ENCODE data around the gene TCP10L.
"Not testable (repeated sequence)": the region's sequence is repeated elsewhere in the genome, so short reads cannot be mapped to it uniquely, and the experiment has no call there.

The TCP10L gene

DNA sequence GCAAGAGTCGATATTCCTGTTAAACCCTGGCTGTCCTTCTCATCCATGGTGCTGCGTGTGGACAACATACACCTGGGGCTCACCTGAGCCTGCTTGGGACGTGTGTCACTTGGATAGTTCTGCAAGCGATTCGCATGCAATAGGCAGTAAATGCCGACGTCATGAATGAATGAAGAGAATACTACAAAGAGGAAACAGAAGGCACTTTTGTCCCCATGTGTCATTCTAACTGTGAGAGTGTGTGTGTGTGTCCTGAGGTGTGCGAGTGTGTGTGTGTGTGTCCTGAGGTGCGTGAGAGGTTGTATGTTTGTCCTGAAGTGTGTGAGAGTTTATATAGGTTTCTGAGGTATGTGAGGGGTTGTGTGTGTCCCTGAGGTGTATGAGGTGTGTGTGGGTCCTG is 647 bp upstream of the TCP10L start:
- no peak for DNase-seq

DNA sequence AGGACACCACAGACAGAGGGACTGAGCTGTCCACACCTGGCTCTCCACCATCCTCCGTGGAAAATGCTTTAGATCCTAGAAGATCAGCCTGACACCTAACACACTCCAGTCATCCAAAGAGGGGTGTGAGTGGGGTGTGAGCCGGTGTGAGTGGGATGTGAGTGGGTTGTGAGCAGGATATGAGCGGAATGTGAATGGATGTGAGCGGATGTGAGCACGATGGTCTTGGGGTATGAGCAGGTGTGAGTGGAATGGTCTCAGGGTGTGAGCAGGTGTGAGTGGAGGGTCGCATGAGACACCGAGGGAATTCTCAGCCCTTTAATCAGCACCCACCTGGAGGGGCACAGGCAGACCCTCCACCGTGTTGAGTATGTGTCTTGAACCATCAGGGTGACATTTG is 851 bp downstream of the TCP10L start:
- DNase-seq: no peak

DNA sequence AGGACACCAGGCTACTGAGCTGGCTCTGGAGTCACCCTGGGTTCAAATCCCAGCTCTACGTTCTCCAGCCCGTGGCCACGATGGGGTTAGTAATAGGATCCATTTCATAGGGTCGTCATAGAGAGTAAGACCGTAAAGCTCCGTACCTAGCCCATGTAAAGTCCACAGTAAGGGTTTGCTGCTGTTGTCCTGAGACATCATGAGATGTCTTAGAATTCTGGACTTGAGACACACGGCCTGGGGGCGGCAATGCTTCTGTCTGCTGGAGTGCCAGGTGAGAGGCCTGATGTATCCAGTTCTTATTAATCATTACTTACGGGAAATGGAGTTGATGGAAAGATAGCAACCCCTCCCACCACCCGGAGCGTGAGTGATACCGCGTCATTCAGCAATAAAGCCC is 3.6 kb downstream of the TCP10L start:
- DNase-seq: no peak

DNA sequence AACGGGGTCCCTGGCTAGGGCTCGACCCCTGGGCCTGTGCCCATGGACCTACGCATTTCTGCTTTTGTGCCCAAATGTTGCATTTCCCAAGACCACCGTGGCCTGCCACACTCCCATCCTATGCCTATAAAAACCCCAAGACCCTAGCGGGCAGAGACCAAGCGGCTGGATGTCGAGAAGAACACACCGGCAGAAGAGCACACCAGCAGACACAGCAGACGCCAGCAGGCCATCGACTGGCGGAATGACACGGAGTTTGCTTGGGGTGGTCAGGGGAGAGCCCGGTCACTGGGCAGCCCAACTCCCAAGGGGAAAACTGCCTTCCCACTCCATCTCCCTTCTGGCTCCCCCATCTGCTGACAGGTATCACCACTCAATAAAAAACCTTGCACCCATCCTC is 4.4 kb downstream of the TCP10L start:
- DNase-seq: no peak

DNA sequence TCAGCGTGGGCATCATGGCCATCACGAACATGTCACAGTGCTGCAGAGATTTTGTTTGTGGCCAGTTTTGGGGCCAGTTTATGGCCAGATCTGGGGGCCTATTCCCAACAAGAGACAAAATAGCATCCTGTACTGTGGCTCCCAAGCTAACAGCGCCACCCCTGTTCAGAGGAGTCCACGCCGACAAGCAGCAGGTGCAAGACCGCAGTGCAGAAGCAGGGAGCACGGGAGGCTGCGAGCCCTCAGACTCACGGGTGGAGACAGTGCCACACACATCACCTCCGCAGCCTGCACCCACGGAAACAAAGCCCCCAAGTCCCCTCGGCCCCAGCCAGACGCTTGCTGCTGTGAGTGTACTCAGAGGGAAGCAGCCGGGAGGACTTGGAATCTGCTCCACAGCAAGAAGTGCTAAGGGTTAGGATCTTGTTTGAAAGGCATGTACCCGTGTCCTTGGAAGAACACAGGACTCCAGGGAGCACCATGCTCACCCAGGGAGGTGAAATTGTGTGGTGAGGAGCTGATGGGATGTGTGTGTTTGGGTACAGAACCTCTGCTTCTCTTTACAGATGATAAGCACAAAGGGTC is 7.1 kb downstream of the TCP10L start:
- peak; percentile 28 for DNase-seq

DNA sequence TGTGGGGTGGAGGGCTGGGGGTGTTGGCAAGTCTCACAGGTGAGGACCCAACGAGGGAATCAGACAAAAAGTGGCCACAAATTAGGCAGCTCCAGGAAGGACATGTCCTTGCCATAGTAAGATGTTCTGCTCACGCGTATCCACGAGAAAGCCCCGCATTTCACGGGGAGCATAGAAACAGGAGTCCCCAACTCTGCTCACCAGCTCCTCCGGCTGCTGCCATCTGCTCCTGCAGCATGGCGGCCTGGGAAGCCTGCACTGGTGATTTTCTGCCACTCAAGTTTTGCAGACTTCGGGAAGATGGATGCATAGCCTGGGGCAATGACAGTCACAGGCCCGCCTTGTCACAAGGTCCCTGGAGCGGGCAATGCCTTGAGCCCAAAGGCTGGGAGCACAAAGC is 9.3 kb downstream of the TCP10L start:
- DNase-seq: no peak

DNA sequence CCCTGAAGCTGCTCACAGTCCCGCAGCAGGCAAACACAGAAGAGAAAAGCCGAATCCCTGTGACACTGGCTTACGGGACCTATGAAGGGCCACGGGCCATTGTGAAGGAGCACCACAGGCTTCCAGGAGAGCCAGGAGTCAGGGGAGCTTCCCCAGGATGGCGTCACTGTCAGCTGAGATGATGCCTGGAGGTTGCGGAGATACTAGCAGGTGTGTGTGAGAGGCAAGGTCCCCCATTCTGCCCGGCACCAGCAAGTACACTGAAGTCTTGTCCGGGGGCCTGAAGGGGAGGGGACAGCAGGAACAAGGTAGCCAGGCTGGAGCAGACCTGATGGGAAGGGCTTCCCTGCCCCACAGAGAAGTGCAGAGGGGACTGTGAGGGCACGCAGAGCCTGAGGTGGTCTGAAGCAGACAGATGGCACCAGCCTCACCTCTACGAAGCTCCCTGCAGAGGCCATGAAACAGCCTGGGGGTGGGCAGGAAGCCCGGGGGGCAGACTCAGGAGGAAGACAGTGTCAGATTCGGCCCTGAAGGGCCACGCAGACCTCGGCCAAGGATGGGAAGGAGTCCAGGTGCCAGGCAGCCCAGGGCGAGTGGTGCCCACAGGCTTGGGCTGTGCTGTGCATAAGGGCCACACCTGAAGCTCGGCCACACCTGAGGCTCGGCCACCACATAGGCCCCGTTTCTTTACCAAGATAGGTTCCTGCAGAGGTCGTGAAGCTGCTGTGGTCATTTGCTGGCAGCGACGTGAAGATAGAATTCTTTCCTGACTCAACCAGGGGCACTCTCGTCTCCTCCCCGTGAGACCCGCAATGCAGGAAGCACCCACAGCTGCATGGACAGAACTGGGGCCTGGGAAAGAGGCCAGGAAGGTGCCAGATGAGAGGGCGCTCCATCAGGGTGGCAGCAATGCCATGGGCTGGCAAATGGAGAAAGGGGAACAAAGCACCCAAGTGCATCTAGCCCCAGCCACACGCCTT is 10.1 kb downstream of the TCP10L start:
- DNase-seq: no peak

DNA sequence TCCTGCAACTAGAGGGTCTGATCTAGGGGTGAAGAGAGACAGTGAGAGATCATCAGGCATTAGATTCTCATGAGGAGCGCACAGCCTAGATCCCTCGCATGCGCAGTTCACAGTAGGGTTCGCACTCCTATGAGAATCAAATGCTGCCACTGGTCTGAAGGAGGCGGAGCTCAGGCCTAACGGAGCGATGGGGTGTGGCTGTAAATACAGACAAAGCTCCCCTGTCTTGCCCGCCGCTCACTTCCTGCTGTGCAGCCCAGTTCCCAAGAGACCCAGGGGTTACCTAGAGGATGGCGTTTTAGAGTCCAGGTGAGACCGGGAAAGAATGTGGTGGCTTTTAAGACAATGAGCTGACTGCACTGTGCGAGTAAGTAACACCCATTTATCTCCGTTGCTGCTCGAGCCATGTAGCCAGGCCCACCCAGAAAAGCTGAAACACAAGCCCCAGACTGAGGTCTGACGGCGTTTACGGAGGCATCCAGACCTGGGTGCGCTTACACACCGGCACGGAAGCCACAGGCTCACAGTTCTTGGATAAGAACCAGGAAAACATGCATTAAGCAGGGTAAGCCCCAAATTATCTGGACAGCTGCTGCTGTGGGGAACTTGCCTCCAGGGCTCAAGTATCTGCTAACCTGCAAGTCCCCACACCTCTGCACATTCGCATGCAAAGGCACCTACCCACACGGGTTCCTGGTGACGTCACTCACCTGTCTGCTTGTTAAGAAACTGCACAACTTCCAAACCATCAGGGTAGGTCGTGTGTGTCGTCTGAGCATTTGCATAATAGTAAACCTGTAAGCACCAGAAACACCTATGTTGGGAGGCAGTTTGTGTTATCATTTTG is 12.5 kb downstream of the TCP10L start:
- DNase-seq: no peak

DNA sequence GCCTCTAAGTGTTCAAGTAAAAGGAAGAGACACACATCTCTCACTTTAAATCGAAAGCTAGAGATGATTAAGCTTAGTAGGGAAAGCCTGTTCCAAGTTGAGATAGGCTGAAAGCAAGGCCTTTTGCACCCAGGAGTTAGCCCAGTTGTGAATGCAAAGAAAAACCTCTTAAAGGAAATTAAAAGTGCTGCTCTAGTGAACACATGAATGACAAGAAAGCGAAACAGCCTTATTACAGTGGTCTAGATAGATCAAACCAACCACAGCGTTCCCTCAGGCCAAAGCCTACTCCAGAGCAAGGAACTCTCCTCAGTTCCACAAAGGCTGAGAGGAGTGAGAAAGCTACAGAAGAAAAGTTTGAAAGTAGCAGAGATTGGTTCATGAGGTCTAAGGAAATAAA is 14.9 kb downstream of the TCP10L start:
- no peak for DNase-seq

DNA sequence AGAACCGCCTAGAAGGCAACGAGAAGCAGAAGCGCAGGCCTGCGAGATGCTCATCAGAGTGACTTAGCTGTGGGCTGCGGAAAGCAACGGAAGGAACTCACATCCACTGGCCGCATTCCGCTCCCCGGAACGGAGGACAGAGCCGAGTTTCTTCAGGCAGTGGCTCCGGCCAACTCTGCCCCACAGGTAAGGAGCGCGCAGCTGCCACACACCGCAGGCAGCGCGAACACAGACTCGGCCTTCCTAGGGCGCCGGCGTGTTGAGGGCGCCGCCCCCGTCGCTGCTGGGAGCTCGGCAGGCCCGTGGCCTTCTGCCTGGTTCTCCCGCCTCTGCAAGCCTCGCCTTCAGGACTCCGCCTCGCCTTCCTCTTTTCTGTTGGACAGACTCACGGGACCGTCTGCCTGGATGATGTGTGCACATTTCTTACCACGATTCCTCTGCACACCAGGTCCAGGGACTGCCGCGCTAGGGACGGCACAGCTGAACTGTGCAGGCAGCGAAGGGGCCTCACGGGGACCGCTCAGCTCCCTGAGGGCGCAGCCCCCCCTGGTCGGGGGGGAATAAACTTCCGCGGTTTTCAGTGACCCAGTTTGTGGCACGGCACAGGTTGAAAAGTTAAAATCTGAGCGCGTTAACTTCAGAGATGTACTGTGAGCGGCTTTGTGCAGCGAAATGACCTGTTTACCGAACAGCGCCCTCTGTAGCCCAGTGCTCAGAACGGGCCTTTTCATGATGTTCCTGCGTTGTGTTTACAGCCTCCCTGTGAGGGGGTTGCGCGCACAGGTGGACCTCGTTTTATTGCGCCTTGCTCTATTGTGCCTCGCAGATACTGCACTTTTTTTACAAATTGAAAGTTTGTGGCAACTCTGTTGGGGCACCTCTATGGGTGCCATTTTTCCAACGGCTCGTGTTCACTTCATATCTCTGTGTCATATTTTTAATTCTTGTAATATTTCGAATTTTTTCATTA is 15.8 kb downstream of the TCP10L start:
- peak; percentile 86 for DNase-seq

DNA sequence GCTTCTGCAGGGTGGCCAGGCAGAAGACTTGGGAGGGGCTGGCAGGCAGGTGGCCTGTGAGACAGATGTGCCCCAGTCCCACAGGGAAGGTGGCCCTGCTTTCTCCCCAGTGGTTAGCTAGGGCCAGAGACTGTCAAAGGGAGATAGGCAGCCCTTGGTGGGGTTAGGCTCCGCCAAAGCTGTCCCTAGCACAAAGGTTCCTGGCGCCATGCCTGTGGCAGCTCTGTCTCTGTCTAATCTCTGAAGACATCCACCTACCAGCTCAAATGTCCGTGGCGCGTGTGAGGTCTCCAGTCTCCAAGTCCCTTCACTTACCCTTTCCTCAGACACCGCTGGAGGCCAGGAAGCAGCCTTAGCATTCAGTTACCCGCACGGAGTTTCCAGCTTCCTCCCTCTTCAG is 17.7 kb downstream of the TCP10L start:
- DNase-seq: no peak

DNA sequence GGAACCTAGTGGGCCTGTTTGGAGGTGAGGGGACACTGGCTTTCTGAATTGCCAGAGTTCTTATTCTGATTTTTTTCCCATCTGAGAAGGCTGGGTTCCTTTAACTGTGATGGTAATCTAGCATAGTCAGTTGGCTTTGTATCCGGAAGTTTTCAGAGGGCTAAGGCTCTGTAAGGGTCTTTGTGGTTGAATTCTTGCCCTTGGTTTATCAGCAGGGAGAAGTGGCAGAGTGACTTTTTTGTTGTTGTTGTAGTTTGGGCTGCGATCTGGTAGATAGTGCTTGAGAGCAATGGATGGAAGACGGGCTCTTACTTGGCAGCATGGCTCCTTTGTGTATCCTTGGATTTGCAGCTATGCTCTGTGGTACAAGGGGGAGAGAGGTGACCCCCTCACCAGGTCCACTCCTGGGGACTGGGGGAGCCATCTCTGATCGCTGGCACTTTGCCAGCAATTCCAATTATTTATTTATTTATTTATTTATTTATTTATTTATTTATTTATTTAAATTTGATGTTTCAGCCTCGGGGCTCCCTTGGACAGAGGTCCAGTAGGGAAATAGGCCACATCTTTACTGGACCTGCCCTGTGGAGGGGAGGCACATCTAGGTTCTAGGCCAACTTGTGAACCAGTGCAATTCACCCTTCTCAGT is 18.5 kb downstream of the TCP10L start:
- no peak for DNase-seq

DNA sequence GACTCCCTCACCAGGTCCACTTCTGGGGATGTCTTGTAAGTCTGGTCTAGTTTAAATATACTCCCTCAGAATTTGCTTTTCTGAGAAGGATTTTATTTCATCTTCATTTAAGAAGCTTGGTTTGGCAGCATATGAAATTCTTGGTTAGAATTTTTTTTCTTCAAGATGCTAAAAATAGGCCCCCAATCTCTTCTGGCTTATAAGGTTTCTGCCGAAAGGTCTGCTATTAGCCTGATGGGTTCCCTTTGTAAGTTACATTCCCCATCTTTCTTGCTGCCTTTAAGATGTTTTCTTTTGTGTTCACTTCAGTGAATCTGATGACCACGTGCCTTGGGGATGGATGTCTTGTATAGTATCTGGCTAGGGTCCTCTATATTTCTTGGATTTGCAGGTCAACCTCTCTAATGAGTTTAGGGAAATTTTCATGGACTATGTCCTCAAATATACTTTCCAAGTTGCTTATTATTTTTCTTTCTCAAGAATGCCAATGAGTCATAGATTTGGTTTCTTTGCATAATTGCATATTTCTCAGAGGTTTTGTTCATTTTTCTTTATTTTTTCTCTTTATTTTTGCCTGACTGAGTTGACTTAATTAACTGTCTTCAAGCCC is 19.4 kb downstream of the TCP10L start:
- DNase-seq: no peak

DNA sequence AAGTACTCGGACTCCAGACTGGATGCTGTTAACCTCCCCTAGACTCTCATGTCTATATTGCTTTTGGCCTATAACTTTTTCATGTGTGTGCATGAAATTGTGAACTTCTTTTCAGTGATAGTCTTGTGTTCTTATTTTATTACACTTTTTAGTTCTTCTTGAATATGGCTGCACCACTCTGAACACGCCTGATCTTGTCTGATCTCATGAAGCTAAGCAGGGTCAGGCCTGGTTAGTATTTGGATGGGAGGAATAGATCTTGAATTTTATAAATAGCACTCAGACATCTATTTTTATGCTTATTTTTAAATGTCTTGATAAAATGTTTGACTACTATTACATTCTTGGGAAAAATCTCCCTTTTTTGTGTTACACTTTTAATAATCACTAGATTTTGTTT is 22.4 kb downstream of the TCP10L start:
- DNase-seq: peak; percentile 13

DNA sequence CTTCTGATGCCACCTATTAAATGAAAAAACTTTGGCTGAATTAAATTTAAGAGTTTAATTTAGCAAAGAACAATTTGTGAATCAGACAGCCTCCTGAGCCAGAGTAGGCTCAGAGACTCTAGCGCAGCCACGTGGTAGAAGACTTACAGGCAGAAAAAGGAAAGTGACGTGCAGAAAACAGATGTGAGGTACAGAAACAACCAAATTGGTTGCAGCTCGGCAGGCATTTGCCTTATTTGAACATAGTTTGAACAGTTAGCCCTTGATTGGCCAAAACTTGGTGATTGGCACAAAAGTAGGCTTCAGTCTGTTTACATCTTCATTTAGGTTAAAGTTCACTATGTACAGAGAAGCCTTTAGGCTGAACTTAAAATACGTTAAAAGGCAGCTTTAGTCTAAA is 22.9 kb downstream of the TCP10L start:
- DNase-seq: peak; percentile 17

DNA sequence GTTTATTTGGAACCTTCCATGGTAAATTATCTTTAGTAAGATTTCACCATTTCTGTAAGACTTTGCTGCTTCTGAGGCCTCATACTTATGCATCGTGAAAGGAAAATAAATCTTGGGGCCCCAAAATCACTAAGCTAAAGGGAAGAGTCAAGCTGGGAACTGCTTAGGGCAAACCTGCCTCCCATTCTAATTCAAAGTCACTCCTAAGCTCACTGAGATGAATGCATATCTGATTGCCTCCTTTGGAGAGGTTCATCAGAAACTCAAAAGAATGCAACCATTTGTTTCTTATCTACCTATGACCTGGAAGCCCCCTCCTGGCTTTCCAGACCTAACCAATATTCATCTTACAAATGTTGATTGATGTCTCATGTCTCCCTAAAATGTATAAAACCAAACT is 23.8 kb downstream of the TCP10L start:
- DNase-seq: not testable (repeated sequence)

DNA sequence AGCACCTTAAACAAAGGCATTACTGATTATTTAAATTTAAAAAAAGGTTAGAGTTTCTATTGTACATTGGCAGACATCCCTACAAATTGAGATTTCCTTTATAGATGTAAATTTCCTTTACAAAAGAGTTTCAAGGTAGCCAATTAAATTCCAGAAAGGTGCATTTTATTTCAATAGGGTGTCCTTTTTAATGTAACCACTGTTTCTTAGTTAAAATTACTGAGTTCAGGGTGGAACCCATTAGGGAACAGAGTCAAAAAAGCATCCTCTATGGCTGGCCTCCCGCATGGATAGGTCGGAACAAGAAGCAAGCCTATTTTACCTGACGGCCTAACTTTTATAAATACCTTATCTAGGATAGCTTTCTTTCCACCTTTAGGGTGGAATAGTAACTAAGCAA is 24.4 kb downstream of the TCP10L start:
- DNase-seq: no peak

DNA sequence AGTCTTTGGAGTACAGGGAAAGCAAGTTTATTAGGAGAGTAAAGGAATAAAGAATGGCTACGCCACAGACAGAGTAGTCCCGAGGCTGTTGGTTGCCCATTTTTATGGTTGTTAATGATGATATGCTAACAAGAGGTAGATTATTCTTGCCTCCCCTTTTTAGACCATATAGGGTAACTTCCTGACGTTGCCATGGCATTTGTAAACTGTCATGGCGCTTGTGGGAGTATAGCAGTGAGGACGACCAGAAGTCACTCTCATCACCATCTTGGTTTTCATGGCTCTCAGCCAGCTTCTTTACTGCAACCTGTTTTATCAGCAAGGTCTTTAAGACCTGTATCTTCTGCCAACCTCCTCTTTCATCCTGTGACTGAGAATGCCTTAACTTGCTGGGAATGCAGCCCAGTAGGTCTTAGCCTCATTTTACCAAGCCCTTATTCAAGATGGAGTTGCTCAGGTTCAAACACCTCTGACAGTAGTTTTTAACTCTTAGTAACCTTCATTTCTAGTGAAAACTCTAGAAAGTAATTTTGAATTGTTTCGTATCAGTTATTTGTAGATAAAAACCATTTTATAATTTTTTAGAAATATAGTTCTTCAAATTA is 26.2 kb downstream of the TCP10L start:
- no peak for DNase-seq

DNA sequence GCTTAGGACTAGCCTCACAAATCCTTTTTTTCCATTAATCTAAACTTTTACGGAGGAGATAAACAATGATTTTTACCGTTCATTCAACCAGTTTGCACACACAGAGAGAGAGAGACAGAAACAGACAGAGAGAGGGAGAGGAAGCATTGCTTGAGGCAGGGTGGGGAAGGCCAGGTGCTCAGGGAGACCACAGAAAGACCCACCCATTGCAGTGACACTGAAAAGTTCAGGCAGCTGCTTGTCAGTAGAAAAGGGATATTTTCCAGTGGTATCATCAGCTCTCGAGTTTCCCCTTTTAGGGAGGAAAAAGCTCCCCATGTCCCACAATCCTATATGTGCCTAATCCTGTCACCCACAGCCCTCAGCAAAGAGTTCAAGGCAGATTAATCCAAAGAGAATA is 27.2 kb downstream of the TCP10L start:
- no peak for DNase-seq

DNA sequence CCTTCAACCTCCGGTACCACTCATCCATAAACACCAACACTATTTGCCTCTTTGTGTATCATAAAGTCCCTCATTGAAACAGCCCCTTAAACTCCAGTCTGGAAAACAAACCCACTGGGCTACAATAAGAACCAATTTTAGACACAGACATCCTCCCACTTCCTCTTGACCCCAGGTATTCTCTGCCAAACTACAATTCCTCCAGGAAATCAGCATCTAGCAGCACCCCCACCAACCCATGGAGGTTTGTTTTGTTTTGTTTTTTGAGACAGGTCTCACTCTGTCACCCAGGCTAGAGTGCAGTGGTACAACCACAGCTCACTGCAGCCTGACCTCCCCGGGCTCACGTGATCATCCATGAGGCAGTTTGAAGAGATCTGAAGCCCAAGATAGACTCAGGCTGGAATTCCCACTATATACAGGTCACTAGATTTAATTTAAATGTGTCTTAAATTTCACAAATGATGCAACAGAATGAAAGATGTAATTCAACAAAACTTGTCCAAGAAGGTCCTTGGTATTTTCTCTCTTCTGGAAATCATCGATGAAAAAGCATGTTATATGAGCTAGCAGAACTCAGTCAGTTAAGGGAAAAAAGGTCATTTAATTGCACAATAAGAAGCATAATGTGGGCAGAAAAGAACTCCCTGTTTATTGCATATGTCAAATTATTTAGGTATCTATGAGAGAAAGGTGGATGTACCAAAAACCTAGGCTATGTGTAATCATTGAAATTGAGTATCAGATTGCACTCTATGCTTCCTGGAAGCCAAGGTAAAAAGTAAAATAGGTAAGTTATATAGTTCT is 30.3 kb downstream of the TCP10L start:
- DNase-seq: no peak

All from CD4-positive, alpha-beta T cell treated with Interleukin-21 for 1 hour (primary cell).